Osteocyte (in vitro differentiated cells): ENCODE data around the gene C10orf105. TPM values are rescaled to one million over a fixed set of nuclear protein-coding genes. Genes with fewer than 3 reads are reported as not detected.

ENCODE experiments used
- DNase-seq: peaks from one replicate; pipeline ENCODE4 v3.0.0; 2021; ENCODE audit warnings: mixed read lengths; ENCODE audit not compliant: unreplicated experiment; ENCODE audit errors: extremely low spot score
- H3K27ac Mint-ChIP-seq: one replicate; pipeline ENCODE4 v1.8.0; 2021; ENCODE audit warnings: mild to moderate bottlenecking, mixed read lengths; ENCODE audit not compliant: unreplicated experiment
- H3K27me3 Mint-ChIP-seq: one replicate; pipeline ENCODE4 v1.8.0; 2021; ENCODE audit warnings: mixed read lengths; ENCODE audit not compliant: unreplicated experiment
- H3K36me3 Mint-ChIP-seq: one replicate; pipeline ENCODE4 v1.8.0; 2021; ENCODE audit warnings: mixed read lengths; ENCODE audit not compliant: unreplicated experiment
- H3K4me1 Mint-ChIP-seq: one replicate; pipeline ENCODE4 v1.8.0; 2021; ENCODE audit warnings: mixed read lengths; ENCODE audit not compliant: unreplicated experiment
- H3K4me3 Mint-ChIP-seq: one replicate; pipeline ENCODE4 v1.8.0; 2021; ENCODE audit warnings: mild to moderate bottlenecking, moderate library complexity, mixed read lengths; ENCODE audit not compliant: unreplicated experiment
- H3K9me3 Mint-ChIP-seq: one replicate; pipeline ENCODE4 v1.8.0; 2021; ENCODE audit warnings: mixed read lengths; ENCODE audit not compliant: unreplicated experiment
- CTCF ChIP-seq: fragments of 200-600 bp; sonication (generic); IDR thresholded peaks from 2 replicates; pipeline ENCODE4 v1.5.0; 2021; ENCODE audit warnings: antibody characterized with exemption, mild to moderate bottlenecking, moderate library complexity
- total RNA-seq: library from RNA; stranded (reverse); gene quantifications from 2 replicates; pipeline ENCODE4 v1.2.1, GENCODE V29; 2021

The C10orf105 gene
- total RNA-seq, 1 donor from 2014 or later: not detected

DNA sequence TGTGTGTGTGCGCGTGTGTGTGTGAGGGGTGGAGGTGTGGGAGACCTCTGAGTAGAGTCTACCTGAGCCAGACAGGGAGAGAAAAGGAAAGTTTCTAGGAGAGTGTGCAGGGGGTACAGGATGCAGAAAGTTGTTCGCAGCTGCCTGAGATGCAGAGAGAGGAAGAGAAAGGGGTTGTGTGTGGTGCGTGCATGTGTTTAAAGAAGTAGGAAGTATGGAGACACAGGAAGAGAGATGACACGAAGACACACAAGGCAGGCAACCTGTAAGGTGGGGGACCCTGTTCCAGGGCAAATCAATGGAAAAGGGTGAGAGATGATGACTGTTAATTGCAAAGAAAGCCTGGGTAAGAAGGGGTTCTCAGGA is 52.2 kb downstream of the C10orf105 start:
- Mint-ChIP-seq H3K27me3 (peaks cover 37% of the 10 kb centered on the region), H3K27ac (no peak overlapping the region)

DNA sequence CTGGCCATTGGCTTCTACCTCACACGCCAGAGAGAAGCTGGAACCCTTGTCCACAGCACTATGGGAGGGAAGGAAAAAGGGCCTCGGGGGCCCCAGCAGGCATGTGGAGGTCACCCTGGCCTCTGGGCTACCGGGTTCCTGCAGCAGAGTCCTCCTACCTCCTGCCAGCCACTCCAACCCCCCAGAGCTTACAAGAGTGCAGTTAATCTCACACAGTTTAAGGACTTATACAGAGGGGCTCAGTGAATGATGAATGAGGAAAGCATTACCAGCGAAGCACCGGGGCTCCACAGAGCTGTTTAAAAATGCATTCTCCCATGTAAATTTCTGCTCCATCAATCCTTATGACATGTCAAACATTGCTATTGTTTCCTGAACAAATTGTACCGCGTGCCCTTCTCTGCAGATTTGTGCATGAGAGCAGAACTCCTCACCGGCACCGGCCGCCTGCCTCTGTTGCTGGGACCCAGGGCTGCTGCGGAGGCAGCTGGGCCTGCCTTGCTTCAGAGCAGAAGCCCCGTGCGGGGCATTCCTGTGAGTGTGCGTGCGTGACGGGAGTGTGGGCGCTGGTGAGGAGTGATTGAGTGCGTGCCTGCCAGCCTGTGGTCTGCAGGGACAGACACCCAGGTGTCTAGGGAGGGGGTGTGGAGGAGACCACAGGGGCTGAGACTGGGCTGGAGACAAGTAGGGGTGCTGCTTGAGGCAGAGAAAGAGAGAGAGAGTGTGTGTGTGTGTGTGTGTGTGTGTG is 52.8 kb downstream of the C10orf105 start:
- Mint-ChIP-seq H3K27me3 (peaks cover 41% of the 10 kb centered on the region), H3K27ac (no peak overlapping the region), H3K4me3 (no peak overlapping the region), H3K9me3 (no peaks in the 10 kb centered on the region), H3K4me1 (no peaks in the 10 kb centered on the region), H3K36me3 (no peaks in the 10 kb centered on the region)
- TF ChIP-seq CTCF: no peak
- no peak for DNase-seq

More for the DNA sequence above, 52.2 kb downstream of the C10orf105 start:
- Mint-ChIP-seq H3K36me3 (no peaks in the 10 kb centered on the region), H3K4me3 (no peak overlapping the region), H3K4me1 (no peaks in the 10 kb centered on the region), H3K9me3 (no peaks in the 10 kb centered on the region)
- DNase-seq: no peak
- TF ChIP-seq CTCF: no peak

DNA sequence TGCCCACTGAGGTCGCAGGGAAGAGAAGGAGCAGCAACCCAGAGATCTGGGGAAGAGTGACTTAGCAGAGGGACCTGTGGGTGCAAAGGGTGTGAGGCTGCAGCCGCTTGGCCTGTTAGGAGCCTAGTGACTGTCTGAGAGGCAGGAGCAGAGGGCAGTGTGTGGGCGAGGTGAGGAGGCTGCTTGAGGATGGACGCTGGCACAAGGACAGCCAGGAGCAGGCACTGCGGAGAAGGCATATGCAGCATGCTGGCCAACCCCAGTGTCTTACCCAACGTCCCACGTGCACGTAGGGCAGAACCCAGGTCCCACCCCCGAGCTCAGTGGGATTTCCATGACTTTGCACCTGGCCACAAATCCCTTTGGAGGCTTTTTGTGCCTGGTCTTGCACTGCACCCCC is 54.1 kb downstream of the C10orf105 start:
- Mint-ChIP-seq H3K27me3 (peaks cover 46% of the 10 kb centered on the region), H3K4me3 (no peak overlapping the region), H3K9me3 (no peaks in the 10 kb centered on the region), H3K4me1 (no peaks in the 10 kb centered on the region), H3K36me3 (no peaks in the 10 kb centered on the region), H3K27ac (no peak overlapping the region)
- DNase-seq: no peak
- no peak for TF ChIP-seq CTCF

DNA sequence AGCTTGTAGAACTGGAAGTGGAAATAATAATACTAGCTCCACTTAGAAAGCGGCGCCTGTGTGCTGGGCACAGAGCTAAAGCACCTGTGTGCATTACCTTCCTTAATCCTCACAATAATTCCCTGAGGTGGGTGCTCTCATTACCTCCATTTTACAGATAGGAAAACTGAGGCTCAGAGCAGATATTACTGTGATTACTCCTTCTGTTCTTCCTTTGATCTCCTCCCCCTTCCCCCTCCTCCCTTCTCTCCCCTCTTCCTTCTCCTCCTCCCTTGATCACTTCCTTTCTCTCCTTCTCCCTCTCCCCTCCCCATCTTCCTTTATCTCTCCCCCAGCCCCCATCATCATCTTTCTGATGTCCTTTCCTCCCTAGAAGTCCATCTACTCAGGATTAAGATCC is 55.0 kb downstream of the C10orf105 start:
- Mint-ChIP-seq H3K27ac (no peak overlapping the region), H3K27me3 (peaks cover 51% of the 10 kb centered on the region), H3K36me3 (no peaks in the 10 kb centered on the region), H3K9me3 (no peaks in the 10 kb centered on the region), H3K4me1 (no peaks in the 10 kb centered on the region), H3K4me3 (no peak overlapping the region)
- DNase-seq: no peak
- no peak for TF ChIP-seq CTCF

DNA sequence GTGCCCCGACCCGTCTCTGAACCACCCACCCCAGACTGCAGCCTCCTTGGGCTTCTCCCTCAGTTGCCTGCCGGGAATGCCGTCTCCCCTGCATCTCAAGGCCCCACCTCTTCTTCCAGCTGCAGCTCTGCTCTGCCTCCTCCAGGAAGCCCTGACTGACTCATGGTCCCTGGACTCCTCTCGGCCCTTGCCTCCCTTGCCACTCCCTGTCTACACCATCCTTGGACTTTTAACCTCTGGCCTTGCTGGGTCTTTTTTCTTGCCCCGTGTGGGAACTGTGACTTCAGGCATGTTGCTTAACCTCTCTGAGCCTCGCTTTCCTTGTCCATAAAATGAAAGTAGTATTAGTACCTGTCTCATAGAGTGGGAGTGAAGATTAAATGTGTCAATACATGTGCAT is 56.3 kb downstream of the C10orf105 start:
- H3K27ac Mint-ChIP-seq: no peak overlapping the region
- no peaks in the 10 kb centered on the region for H3K36me3 Mint-ChIP-seq
- no peaks in the 10 kb centered on the region for H3K4me1 Mint-ChIP-seq
- DNase-seq: no peak
- peaks cover 56% of the 10 kb centered on the region for H3K27me3 Mint-ChIP-seq
- H3K4me3 Mint-ChIP-seq: no peak overlapping the region
- TF ChIP-seq CTCF: no peak
- H3K9me3 Mint-ChIP-seq: no peaks in the 10 kb centered on the region
